Measurements from ENCODE around the gene CRB1.

- TF ChIP-seq CTCF (IDR thresholded peaks at IDR 0.05) (no peak), POLR2A (IDR thresholded peaks at IDR 0.05) (no peak)
Observed at GRCh38 chr1:197437601-197438000, 169.5 kb downstream of the CRB1 start.
